Measurements from ENCODE around the gene CIPC. TPM values are rescaled to one million over a fixed set of nuclear protein-coding genes. Genes with fewer than 3 reads are reported as not detected.

Gene CIPC
- total RNA-seq, 1 experiment from 2014 or later, result 20.6 TPM

DNA sequence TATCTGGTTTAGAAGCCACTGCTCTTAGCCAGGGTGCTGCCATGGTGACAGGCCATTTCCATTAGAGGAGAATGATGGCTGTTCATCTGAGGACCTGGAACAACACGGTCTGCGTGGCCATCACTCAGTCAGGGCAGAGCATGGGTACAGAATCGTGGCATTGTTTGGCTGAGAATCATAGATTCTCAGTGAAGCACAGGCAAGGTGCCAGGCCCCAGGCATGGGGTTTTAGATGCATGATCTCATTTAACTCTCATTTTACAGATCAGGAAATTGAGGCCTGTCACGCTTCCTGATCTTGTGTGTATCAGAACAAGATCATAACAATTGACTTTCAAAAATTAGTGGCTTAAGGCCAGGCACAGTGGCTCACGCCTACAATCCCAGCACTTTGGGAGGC is 42.8 kb upstream of the CIPC start:
- DNase-seq (ENCODE audit: low read depth, low spot score) (no peak), ATAC-seq (no peak)
- BruUV-seq (replicated peaks), result no TSS peak
- RAD21 ChIA-PET (ENCODE audit: low non-redundant PET in 1 of 2, low total read pairs in 2 of 2, uncharacterized antibody in 2 of 2, unreplicated experiment in 2 of 2), result no interaction called here
- H3K9me3 ChIP-seq (ENCODE audit: control insufficient read depth in 1 of 2, insufficient read depth in 1 of 2, low read depth in 1 of 2, low read length in 2 of 2), result no peaks in the 10 kb centered on the region
- no peaks in the 10 kb centered on the region for H3K79me2 ChIP-seq (ENCODE audit: insufficient read depth, low read length)
- intact Hi-C loops (cut with micrococcal nuclease), result no loop called here
- TF ChIP-seq EZH2 (IDR thresholded peaks at IDR 0.05) (no peak), EGR1 (IDR thresholded peaks at IDR 0.05; ENCODE audit: low read depth) (no peak), ELF1 (IDR thresholded peaks at IDR 0.05; ENCODE audit: borderline replicate concordance, low read depth) (no peak), ZFX (IDR thresholded peaks at IDR 0.05) (no peak), RAD21 (IDR thresholded peaks at IDR 0.05; ENCODE audit: low read depth) (no peak), POLR2A (IDR thresholded peaks at IDR 0.05; ENCODE audit: borderline replicate concordance, extremely low read depth, insufficient read depth, insufficient read length) (no peak), YY1 (IDR thresholded peaks at IDR 0.05; ENCODE audit: extremely low read depth, insufficient replicate concordance, low read depth, low read length) (no peak), CTCF (IDR thresholded peaks at IDR 0.05 in 2 of 3, conservative IDR thresholded peaks at IDR 0.05 in 1 of 3; ENCODE audit: borderline replicate concordance in 1 of 3, insufficient read depth in 1 of 3, low read depth in 2 of 3, low read length in 2 of 3) (no peak), ZNF274 (IDR thresholded peaks at IDR 0.05; ENCODE audit: low read depth, low read length) (no peak), SIN3A (IDR thresholded peaks at IDR 0.05; ENCODE audit: low read depth) (no peak), CEBPB (IDR thresholded peaks at IDR 0.05; ENCODE audit: low read depth) (no peak), FOSL1 (IDR thresholded peaks at IDR 0.05; ENCODE audit: low read depth) (no peak), MAX (IDR thresholded peaks at IDR 0.05) (no peak)
- TF ChIP-seq, protein P1, sequence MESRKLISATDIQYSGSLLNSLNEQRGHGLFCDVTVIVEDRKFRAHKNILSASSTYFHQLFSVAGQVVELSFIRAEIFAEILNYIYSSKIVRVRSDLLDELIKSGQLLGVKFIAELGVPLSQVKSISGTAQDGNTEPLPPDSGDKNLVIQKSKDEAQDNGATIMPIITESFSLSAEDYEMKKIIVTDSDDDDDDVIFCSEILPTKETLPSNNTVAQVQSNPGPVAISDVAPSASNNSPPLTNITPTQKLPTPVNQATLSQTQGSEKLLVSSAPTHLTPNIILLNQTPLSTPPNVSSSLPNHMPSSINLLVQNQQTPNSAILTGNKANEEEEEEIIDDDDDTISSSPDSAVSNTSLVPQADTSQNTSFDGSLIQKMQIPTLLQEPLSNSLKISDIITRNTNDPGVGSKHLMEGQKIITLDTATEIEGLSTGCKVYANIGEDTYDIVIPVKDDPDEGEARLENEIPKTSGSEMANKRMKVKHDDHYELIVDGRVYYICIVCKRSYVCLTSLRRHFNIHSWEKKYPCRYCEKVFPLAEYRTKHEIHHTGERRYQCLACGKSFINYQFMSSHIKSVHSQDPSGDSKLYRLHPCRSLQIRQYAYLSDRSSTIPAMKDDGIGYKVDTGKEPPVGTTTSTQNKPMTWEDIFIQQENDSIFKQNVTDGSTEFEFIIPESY (IDR thresholded peaks at IDR 0.05; ENCODE audit: extremely low read depth, insufficient replicate concordance, low read length), result no peak
- TF ChIP-seq, protein P2, sequence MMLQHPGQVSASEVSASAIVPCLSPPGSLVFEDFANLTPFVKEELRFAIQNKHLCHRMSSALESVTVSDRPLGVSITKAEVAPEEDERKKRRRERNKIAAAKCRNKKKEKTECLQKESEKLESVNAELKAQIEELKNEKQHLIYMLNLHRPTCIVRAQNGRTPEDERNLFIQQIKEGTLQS (IDR thresholded peaks at IDR 0.05), result no peak
- no peak overlapping the region for H2AFZ ChIP-seq (ENCODE audit: low read depth, low read length, poor library complexity, severe bottlenecking)
- H3K27ac ChIP-seq (ENCODE audit: low read depth, low read length), result no peak overlapping the region
- no peaks in the 10 kb centered on the region for H3K27me3 ChIP-seq (ENCODE audit: insufficient read depth, low read length)
- H3K36me3 ChIP-seq (ENCODE audit: control insufficient read depth in 1 of 2, insufficient read depth in 2 of 2, low read length in 2 of 2), result no peaks in the 10 kb centered on the region
- peaks cover 36 to 49% of the 10 kb centered on the region in 2 experiments for H3K4me1 ChIP-seq (ENCODE audit: control insufficient read depth in 1 of 2, insufficient read depth in 2 of 2, low read length in 2 of 2)
- no peaks in the 10 kb centered on the region for H4K20me1 ChIP-seq (ENCODE audit: insufficient read depth)
- H3K9ac ChIP-seq (ENCODE audit: low read length), result no peak overlapping the region
- CTCF ChIA-PET, result interaction anchor here (4.1 kb wide), 1 partner anchor 179 kb away, joined by 20 read pairs; no protein-coding TSS in a partner anchor
- POLR2A ChIA-PET, result interaction anchor here (0.9 kb wide), 1 partner anchor 15 kb away, joined by 5 read pairs; no protein-coding TSS in a partner anchor
- H3K4me3 ChIP-seq (replicated peaks in 1 of 2; ENCODE audit: low read depth in 1 of 2, low read length in 2 of 2), result no peak overlapping the region
- H3K4me2 ChIP-seq (ENCODE audit: low read length), result no peak overlapping the region
- no peaks in the 10 kb centered on the region for H3K9me2 ChIP-seq (ENCODE audit: insufficient read depth)
